K562 (cell line): Measurements from ENCODE around the gene TPPP. TPM values are rescaled to one million over a fixed set of nuclear protein-coding genes. Genes with fewer than 3 reads are reported as not detected.

Experiments used
- ASH1L ChIP-seq: fragments of 450-650 bp; IDR thresholded peaks from 2 replicates; pipeline ENCODE4 v1.6.1; 2018; ENCODE audit warnings: borderline replicate concordance, mild to moderate bottlenecking, low read depth; ENCODE audit not compliant: partially characterized antibody
- CREB3L1 ChIP-seq: fragments of 450-650 bp; IDR thresholded peaks from 2 replicates; pipeline ENCODE4 v1.6.1; 2014; ENCODE audit warnings: low read depth, mild to moderate bottlenecking, moderate library complexity, borderline replicate concordance
- FOXK1 ChIP-seq: sonication (generic); formaldehyde crosslinking; IDR thresholded peaks from 2 replicates; pipeline ENCODE4 v1.8.0; 2022; ENCODE audit warnings: missing genetic modification reagents, mild to moderate bottlenecking, borderline replicate concordance
- HDGF ChIP-seq: fragments of 450-650 bp; IDR thresholded peaks from 2 replicates; pipeline ENCODE4 v1.6.1; 2016
- HEY1 ChIP-seq: fragments of 250-450 bp; sonication (Bioruptor Pico); IDR thresholded peaks from 2 replicates; pipeline ENCODE4 v1.5.0; 2020; ENCODE audit warnings: mild to moderate bottlenecking, moderate library complexity, borderline replicate concordance
- LCOR ChIP-seq: sonication (generic); formaldehyde crosslinking; IDR thresholded peaks from 2 replicates; pipeline ENCODE4 v1.8.0; 2022; ENCODE audit warnings: mild to moderate bottlenecking, missing genetic modification reagents
- MYC ChIP-seq, 2 experiments: fragments of 250-450 bp in 1 of 2; sonication (Bioruptor Pico) in 1 of 2; IDR thresholded peaks; 2 replicates each; pipeline versions ENCODE4 v1.5.1 to v1.6.1; 2012 to 2021; ENCODE audit warnings: low read depth in 2 of 2, borderline replicate concordance in 1 of 2, improper control_type of control experiment in 1 of 2, low read length in 1 of 2, mild to moderate bottlenecking in 1 of 2, moderate library complexity in 1 of 2
- POLR2G ChIP-seq: fragments of 200-400 bp; formaldehyde crosslinking; IDR thresholded peaks from 2 replicates; pipeline ENCODE4 v1.6.1; 2017; ENCODE audit warnings: low read depth, mild to moderate bottlenecking, antibody characterized with exemption, low read length, moderate library complexity
- POLR2H ChIP-seq: IDR thresholded peaks from 2 replicates; pipeline ENCODE4 v1.6.1; 2016; ENCODE audit warnings: missing genetic modification characterization, low read depth, mild to moderate bottlenecking, control low read depth, missing compliant biosample characterization, moderate library complexity
- RAD21 ChIP-seq, 2 experiments: fragments of 250-450 bp in 1 of 2; fragments of 450-650 bp in 1 of 2; sonication (Bioruptor Pico) in 1 of 2; formaldehyde crosslinking in 1 of 2; IDR thresholded peaks in 1 of 2; conservative IDR thresholded peaks in 1 of 2; 2 replicates each; pipeline versions ENCODE4 v1.4.0 to v1.8.0; 2020 to 2022; ENCODE audit warnings: mild to moderate bottlenecking in 2 of 2, moderate library complexity in 1 of 2
- RAD51 ChIP-seq: fragments of 450-650 bp; IDR thresholded peaks from 2 replicates; pipeline ENCODE4 v1.7.1; 2016; ENCODE audit warnings: low read depth, mild to moderate bottlenecking, borderline replicate concordance
- RNF2 ChIP-seq: sonication (generic); IDR thresholded peaks from 2 replicates; pipeline ENCODE4 v1.6.1; 2016
- ZBTB40 ChIP-seq, 2 experiments: fragments of 450-650 bp in 1 of 2; sonication (generic) in 1 of 2; formaldehyde crosslinking in 1 of 2; IDR thresholded peaks; 2 replicates each; pipeline versions ENCODE4 v1.7.1 to v1.9.0; 2016 to 2022; ENCODE audit warnings: inconsistent platforms in 1 of 2, mild to moderate bottlenecking in 1 of 2, missing genetic modification reagents in 1 of 2
- ZFP1 ChIP-seq: fragments of 450-650 bp; formaldehyde crosslinking; IDR thresholded peaks from 2 replicates; pipeline ENCODE4 v1.4.0; 2020; ENCODE audit warnings: mild to moderate bottlenecking, mixed read lengths
- polyA plus RNA-seq, 8 experiments: library from polyadenylated mRNA; depleted of rRNA in 4 of 8; stranded (reverse) in 5 of 8; unstranded in 3 of 8; fragments of >200 nt; fragmentation: Nextera tagmentation in 2 of 8; fragmentation: Illumina TruSeq in 1 of 8; extraction: Ambion mirVana in 2 of 8; extraction: Trizol in 1 of 8; gene quantifications; 2 replicates each; pipeline versions ENCODE4 v1.2.1 to v1.2.3, GENCODE V29; 2011 to 2014; ENCODE audit warnings: inconsistent platforms in 1 of 8, missing spikeins in 1 of 8
- total RNA-seq, 7 experiments: library from RNA; depleted of rRNA in 6 of 7; stranded (reverse); fragments of >200 nt in 6 of 7; fragmentation: Illumina TruSeq in 2 of 7; extraction: Trizol in 2 of 7; gene quantifications; 2 replicates each; pipeline versions ENCODE4 v1.2.1 to v1.2.3, GENCODE V29; 2011 to 2021; ENCODE audit warnings: low replicate concordance in 1 of 7

TPPP gene
- total and polyA plus RNA-seq, 9 of the 15 experiments (the other 6 are each of a cell fraction or from before 2014, with no cell fraction given) = 0.01 to 0.07 (median 0.03) TPM; not detected in 6

- TF ChIP-seq MYC (IDR thresholded peaks at IDR 0.05; ENCODE audit: low read depth, low read length) (no peak), MYC (CRISPR knock-in tag; IDR thresholded peaks at IDR 0.05; ENCODE audit: borderline replicate concordance, low read depth) (no peak), POLR2G (peak; percentile 86), CREB3L1 (no peak), ASH1L (no peak), POLR2H (tag) (no peak), RAD51 (no peak), FOXK1 (CRISPR knock-in tag) (no peak), LCOR (CRISPR knock-in tag) (no peak), HDGF (no peak), ZBTB40 (IDR thresholded peaks at IDR 0.05) (no peak), ZBTB40 (CRISPR knock-in tag; IDR thresholded peaks at IDR 0.05) (no peak), RAD21 (CRISPR knock-in tag; conservative IDR thresholded peaks at IDR 0.05 in 1 of 2, IDR thresholded peaks at IDR 0.05 in 1 of 2) (peak; percentile 85 to 91), ZFP1 (CRISPR knock-in tag) (no peak), HEY1 (no peak), RNF2 (no peak)
These were observed 21.5 kb downstream of the TPPP start (continued) for GRCh38 chr5:671459-672328.
